ENCODE measurements around the gene ITGB8.
"Not testable (repeated sequence)": the region's sequence is repeated elsewhere in the genome, so short reads cannot be mapped to it uniquely, and the experiment has no call there.

Gene ITGB8

DNA sequence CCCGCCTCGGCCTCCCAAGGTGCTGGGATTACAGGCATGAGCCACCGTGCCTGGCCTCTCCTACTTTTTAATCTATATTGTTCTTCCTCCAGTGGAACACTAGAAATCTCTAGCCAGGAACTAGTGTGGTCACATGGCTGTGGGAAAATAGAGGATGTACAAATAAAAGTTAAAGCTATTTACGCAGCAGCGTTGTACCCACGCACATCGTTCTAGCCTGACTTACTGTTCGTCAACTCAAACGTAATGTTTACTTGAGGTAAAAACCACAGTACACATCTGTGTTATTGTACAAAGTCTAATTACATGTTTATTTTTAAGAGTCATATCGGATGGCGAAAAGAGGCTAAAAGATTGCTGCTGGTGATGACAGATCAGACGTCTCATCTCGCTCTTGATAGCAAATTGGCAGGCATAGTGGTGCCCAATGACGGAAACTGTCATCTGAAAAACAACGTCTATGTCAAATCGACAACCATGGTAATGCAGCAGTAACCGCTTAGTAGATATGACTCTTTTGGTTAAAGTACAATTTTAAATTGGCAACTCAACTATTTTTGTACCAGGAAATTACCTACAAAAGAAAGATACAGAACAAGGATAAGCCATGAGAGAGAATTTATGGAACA, 50.8 kb downstream of the ITGB8 start:
- DNase-seq (ENCODE audit: low read depth, low spot score): no peak

DNA sequence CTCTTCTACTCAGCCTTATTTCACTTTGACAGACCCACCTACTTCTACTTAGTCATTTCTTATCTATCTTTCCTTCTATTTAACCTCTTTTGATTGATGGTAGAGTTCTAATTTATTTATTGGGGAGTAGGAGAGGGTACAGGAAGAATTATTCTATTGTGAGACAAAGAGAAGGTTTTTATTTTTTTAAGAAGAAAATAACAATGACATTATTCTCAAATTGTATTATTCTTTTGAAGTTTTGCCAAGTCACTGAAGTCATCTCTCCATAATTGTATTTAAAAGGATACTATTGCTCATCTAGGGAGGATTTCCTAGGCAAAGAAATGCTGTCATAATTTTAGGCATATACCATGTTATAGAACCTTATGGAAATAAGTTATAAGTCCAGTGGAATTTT, 52.7 kb downstream of the ITGB8 start:
- DNase-seq (ENCODE audit: low read depth, low spot score): no peak

DNA sequence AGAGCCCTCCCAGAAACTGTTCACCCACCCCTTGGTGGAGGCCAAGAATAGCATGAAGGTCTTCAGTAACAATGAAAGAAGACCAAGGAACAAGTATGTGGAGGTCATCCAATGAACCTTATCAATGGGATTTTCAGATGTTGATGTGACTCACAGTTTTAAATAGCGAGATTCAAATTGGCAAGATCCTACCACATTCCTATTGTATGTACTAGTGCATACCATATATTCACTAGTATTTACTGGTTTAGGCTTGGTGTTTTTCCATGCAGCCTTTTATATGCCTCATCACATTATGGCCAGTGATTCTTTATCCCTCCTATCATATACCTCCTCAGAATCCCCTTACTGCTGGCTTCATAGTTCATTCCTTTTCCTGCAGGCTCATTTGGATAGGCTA, 54.4 kb downstream of the ITGB8 start:
- DNase-seq (ENCODE audit: low read depth, low spot score): no peak

DNA sequence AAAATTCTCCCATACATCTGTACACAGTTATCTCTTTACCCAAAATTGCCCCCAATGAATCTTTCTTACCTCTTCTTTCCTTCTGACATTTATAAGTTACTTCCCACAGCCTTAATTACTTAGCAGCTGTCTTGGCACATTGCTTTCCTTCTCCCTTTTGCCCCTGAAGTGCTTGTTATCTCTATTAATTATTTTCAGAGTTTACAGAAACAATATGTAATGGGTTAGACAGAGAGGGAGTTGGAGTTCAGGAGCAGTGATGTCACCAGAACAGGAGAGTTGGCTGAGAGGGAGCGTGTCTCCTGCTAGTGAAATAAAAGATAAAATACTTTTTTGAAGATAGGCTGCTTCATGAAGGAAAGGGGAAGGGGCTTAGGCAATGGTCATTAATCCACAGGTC, 57.4 kb downstream of the ITGB8 start:
- no peak for DNase-seq (ENCODE audit: low read depth, low spot score)

DNA sequence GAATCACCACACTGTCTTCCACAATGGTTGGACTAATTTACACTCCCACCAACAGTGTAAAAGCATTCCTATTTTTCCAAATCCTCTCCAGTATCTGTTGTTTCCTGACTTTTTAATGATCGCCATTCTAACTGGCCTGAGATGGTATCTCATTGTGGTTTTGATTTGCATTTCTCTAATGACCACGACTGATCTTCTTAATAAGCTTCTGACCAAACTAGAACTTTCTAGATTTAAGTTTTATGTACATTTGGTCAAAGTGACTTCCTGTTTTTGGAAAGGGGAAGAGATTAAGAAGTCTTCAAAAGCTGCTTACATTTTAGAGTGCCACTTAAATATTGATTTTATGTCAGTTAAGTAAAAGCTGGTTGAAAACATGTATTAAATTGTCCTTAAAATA, 58.5 kb downstream of the ITGB8 start:
- not testable (repeated sequence) for DNase-seq (ENCODE audit: low read depth, low spot score)

DNA sequence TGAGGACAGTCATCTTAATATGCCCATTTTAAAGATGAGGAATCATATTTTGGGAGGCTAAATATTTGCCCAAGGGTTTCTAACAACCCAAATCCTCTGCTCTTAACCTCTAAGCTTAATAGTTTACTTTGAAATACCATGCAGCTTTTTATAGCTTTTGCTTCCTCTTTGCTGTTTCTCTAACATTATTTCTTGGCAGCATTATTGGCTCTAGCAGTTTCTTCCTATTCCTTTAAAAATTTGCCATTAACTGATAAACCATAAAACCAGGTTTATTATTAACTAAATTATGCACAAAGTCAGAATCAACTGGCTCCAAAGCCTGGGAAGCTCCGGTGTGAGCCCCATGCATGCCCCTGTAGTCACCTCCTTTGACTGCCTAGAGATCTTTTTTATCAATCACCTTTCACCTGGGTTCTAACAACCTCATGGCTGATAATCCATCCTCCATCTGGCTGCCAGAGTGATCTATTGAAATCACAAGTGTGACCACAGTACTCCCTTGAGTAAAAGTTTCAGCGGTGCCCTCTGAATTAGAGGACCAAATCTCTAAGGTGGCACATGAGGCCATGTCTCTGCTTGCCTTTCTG, 62.4 kb downstream of the ITGB8 start:
- no peak for DNase-seq (ENCODE audit: low read depth, low spot score)

DNA sequence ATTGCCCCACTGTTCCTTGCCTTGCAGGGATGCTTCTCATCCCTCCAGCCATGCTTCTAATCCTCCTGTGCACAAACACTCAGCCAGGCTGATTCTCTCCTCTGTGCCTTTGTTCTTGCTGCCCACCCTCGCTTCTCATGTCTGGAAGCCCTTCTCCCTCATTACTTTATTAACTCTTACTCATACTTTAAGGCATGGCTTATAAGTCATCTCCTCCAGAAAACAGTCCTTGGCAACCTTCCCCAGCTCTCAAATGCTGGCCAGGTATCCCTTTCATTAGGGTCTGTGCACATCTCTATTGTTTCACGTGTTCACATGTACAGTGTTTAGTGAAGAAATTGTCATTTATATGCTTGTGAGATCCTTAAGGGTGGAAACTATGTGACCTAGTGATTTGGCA, 62.9 kb downstream of the ITGB8 start:
- DNase-seq (ENCODE audit: low read depth, low spot score): no peak

DNA sequence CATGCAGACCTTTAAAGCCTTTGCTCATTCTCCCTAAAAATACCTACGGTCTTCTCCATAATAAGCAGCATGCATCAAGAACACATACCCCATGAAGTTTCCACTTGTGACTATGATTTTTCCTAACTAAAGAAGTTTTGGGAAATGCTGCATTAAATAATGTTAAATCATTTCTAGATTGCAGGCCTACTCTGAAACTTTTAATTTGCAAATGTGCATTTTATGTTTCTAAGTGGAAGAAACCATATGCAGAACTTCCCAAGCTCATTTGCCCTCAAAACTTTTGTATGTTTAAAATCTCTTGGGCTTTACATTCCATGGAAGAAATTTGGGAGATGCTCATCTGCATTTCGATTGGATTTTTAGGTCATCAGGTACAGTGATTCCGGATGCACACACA, 63.6 kb downstream of the ITGB8 start:
- DNase-seq (ENCODE audit: low read depth, low spot score): no peak

DNA sequence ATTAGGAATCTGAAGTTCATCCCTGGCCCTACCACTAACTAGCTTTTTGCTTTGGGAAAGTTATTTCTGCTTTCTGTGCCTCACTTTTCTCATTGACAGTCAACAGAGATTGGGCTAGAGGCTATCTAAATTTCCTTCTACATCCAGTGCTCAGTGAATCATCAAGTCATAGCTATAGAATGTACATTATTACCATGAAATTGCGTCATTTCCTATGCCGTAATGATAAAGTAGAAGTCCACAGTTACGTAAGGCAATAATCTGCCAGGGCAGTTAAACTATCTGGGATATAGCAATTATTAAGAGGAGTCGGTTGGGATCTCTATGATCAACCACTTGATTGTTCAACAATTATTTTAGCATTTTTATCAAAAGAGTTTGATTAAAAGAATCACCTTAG, 64.4 kb downstream of the ITGB8 start:
- no peak for DNase-seq (ENCODE audit: low read depth, low spot score)

DNA sequence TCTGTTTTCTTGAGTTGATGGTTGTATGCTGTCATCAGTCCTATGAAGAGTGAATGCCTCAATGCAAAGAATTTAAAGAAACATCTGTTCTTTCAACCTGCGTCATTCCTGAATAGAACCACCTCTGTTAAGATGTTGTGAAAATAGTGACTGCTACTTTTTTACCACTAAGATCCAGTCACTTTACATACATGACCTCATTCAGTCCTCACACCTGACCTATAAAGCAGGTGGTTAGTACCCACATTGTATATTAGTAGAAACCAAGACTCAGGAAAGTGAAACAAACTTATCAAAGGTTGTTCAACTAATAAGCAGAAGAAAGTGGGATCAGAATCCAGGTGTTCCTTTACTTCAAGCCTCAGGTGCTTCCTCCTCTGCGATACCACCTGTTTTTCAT, 64.8 kb downstream of the ITGB8 start:
- DNase-seq (ENCODE audit: low read depth, low spot score): no peak

DNA sequence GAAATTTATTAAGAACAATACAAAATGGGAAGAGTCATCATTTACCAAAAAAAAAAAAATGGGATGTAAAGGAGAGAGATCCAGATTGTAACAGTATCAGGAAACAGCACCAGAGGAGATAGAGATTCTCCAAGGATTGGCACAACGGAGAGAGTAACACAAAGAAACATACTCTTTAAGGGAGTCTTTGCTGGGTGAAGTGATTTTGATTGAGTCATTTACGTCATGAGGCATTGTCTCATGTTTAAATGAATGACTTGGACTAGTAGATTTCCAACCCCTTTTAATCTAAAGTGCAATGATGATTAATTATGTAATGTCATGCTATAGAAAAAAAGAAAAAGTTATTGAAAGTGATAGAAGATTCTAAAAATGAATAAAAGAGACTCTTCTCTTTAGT, 68.8 kb downstream of the ITGB8 start:
- no peak for DNase-seq (ENCODE audit: low read depth, low spot score)

DNA sequence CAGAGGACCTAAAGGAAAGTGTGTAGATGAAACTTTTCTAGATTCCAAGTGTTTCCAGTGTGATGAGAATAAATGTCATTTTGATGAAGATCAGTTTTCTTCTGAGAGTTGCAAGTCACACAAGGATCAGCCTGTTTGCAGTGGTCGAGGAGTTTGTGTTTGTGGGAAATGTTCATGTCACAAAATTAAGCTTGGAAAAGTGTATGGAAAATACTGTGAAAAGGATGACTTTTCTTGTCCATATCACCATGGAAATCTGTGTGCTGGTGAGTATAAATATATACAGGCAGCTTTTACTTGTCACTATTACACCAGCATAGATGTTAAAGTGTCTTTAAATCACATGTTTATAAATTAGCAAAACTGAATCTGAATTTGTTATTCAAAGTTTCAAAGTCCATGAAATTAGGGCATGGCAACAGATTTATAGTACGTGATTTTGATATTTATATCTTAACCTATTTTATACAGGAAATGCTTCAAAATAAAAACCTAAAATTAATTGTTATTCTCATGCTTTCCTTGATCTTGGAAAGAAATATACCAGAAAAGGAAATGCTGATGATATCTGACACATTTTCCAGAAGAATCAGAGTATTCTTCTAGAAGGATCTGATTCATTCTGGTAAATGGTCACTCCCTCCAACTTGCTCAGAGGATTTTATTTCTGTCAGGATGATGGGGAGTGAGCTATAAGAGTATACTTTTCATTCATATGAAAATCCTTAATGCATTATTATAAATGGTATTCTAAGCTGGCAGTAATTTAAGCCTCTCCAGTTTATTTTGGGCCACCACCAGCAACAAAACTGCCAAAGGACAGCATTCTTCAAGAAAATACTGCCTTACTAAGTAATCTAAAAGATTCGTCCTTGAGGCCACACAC, 71.4 kb downstream of the ITGB8 start:
- DNase-seq (ENCODE audit: low read depth, low spot score): no peak

DNA sequence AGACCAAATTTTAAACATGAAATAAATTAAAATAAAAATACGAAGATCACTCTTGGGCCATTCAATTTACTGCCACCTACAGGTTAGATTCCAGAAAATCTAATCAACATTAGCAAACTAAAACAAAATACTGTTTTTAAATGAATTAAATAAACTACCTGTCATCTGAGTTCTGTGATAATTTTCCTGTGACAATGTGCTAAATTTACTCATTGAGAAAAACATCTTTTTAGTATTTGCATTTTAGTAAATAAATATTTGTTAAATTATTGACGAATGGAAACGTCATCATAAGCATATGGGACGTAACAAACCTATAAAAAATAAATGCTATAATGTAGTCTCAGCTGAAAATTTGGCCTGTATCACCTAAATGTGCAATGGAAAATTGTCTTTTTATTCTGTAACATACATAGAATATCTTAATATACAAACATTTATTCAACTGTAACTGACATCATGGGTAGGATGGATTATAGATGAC, 72.1 kb downstream of the ITGB8 start:
- DNase-seq (ENCODE audit: low read depth, low spot score): no peak

DNA sequence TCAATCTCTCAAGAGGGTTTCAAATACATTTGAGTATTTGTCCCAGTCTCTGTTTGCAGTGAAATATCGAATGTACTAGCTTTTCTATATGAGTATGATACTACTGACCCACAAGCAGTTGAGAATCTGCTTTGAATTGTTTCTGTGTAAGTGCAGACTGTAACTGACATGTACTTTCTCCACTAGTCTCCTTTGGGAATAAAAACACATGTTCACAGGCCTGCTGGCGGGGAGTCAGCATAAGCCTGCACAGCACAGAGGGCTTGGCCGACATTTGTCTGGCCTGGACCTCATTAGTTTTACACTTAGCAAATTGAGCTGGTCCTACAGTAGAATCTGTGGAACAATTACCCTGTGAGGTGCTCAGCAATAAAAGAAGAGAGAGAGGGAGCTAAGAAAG, 72.6 kb downstream of the ITGB8 start:
- DNase-seq (ENCODE audit: low read depth, low spot score): no peak

DNA sequence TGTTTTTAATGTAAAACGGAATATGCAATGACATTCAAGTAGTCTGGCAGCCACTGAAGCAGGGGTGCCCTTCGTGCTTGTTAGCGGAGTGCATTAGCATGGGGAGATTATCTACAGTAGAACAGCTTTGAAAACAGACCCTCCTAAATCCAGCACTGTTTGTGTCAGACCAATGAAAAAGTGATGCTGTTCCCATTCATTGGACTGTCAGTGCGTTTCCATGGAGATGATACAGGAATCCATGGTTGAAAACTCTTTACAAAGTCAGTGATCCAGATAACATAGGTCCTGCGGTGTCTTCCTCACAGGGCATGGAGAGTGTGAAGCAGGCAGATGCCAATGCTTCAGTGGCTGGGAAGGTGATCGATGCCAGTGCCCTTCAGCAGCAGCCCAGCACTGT, 73.6 kb downstream of the ITGB8 start:
- no peak for DNase-seq (ENCODE audit: low read depth, low spot score)

DNA sequence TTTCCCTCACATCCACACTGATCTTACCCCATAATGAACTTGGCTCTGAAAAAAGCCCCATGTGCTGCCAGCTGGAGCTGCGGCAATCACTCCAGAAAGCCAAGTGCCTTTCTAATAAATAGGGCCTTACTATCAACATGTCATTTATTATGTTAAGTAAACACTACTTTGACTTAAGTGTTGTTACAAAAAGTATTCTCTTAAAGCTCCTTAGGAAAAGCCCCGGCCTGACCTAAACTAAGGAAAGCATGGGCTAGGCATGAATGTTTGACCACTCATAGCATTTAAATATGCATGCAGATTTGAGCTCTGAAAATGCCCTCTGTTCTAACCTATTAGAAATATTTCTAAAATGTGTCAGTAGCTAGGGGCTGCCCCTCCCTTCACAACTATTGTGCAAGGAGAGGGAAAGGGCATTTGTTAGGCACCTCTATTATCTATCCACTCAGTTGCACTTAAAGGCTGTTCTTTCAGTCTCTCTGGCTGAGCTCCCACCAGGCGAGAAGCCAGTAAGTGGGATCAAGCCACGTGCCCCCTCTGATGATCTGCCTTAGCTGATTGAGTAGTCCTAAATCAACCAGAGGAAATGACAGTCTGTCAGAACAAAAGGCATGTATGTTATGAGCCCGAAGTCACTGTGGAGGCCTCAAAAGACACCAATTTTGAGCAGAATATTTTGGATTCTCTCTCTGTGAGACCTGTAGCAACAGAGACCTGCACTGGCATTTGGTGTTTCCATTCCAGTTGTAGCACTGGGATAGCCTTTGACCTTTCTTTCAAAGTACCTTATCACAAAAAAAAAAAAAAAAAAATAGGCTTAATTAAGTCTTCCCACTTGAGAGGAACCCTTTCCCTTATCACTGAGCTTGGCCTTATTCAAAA, 77.1 kb downstream of the ITGB8 start:
- no peak for DNase-seq (ENCODE audit: low read depth, low spot score)

DNA sequence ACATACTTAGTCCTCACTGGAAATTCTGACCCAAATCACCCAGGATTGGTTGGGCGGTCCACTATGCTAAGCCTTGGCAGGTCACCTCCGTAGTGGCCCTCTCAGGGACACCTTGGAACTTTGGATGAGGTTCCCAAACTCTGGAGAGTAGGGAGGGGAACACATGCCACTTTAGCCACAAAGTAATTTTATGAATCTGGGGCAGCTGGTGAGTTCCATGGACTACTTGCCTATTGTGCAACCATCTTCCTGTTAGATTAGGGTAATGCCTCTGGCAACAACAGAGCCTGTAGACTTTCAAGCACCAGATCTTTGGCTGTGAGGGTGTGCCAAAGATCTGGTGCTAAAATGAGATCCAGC, 77.7 kb downstream of the ITGB8 start:
- no peak for DNase-seq (ENCODE audit: low read depth, low spot score)

DNA sequence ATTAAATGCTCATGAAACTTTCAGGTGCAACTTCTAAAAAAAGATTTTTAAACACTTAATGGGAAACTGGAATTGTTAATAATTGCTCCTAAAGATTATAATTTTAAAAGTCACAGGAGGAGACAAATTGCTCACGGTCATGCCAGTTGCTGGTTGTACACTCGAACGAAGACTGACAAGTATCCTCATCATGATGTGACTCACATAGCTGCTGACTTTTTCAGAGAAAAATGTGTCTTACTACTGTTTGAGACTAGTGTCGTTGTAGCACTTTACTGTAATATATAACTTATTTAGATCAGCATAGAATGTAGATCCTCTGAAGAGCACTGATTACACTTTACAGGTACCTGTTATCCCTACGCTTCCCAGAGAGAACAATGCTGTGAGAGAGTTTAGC, 79.3 kb downstream of the ITGB8 start:
- no peak for DNase-seq (ENCODE audit: low read depth, low spot score)

DNA sequence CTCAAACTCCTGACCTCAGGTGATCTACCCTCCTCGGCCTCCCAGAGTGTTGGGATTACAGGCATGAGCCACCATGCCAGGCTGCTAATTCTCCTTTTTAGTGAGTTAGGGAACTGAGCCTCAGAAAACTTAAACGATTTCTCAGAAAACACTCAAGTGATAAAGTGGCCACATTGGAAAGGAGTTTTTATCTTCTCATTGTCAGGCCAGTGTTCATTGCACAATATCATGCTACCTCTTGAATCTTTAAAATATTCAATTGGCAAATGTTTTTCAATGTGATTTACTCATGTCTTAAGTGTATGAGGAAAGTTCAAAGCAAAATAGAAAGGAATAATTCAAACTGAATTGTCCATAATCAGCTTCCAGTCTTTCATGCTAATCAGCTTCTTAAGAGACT, 80.7 kb downstream of the ITGB8 start:
- DNase-seq (ENCODE audit: low read depth, low spot score): no peak

DNA sequence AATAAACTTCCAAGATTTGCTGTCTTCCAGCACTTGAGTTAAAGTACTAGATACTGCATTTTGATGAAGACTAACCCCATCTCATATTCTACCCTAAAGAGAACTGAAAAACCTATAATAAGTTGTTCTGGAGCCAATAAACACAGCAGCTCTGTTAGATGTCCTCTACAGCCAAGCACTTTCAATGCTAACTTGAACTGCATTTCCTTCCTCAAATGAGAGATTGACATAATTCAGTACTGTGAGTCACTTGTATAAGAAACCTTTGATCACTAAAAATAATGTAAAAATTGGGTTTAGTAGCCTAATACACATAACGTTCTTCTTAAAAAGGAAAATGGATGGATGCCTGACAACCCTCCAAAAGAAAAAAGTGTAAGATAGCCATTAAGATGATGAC, 81.3 kb downstream of the ITGB8 start:
- DNase-seq (ENCODE audit: low read depth, low spot score): no peak

DNA sequence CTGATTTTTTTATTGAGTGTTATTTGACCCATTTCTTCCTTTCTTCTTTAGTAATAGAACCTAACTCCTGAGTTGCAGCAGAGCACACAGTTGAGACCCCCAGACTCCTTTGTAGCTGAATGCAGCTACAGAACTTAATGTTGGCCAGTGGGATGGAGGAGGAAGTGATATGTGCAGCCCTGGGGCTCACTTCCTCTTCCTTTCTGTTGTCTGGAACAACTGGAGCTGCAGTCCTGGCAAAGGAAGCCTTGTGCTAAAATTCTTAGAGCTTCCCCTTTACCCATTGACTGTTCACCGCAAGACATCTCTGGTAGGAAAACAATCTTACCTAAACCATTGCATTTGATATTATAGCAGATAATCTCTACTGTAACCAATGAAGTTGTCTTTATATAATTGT, 86.6 kb downstream of the ITGB8 start:
- DNase-seq (ENCODE audit: low read depth, low spot score): no peak

All from smooth muscle cell of the brain vasculature (primary cell).